ENCODE measurements around the gene MEIS1.

MEIS1 gene

GRCh38 chr2:66437691-66438497, 3.0 kb downstream of the MEIS1 start:
- Mint-ChIP-seq H3K27ac (peak overlapping the region; percentile 98 to 99 (median 99)), H3K27me3 (ENCODE audit: low read depth) (peaks cover 44% of the 10 kb centered on the region), H3K4me1 (peaks cover 27% of the 10 kb centered on the region), H3K4me3 (peak overlapping the region; percentile 94 to 98 (median 97)), H3K9me3 (peaks cover 4% of the 10 kb centered on the region), H3K36me3 (ENCODE audit: low read depth) (peaks cover 61% of the 10 kb centered on the region)
- no peak for TF ChIP-seq CTCF (IDR thresholded peaks at IDR 0.05; ENCODE audit: unreplicated experiment in 3 of 3)

- H3K9me3 Mint-ChIP-seq = peaks cover 4% of the 10 kb centered on the region
- peak overlapping the region; percentile 98 to 99 (median 99) for H3K27ac Mint-ChIP-seq
- peaks cover 49% of the 10 kb centered on the region for H3K27me3 Mint-ChIP-seq (ENCODE audit: low read depth)
- no peak for TF ChIP-seq CTCF (IDR thresholded peaks at IDR 0.05; ENCODE audit: unreplicated experiment in 3 of 3)
- H3K4me3 Mint-ChIP-seq = peak overlapping the region; percentile 94 to 98 (median 97)
- H3K36me3 Mint-ChIP-seq (ENCODE audit: low read depth) = peaks cover 67% of the 10 kb centered on the region
- H3K4me1 Mint-ChIP-seq = peaks cover 28% of the 10 kb centered on the region
Measured at GRCh38 chr2:66438498-66438833, 3.5 kb downstream of the MEIS1 start.

GRCh38 chr2:66438891-66439811, 4.2 kb downstream of the MEIS1 start:
- peaks cover 56% of the 10 kb centered on the region for H3K27me3 Mint-ChIP-seq (ENCODE audit: low read depth)
- no peak for TF ChIP-seq CTCF (IDR thresholded peaks at IDR 0.05; ENCODE audit: unreplicated experiment in 3 of 3)
- peaks cover 34% of the 10 kb centered on the region for H3K4me1 Mint-ChIP-seq

GRCh38 chr2:66439812-66440542, 5.1 kb downstream of the MEIS1 start:
- H3K4me1 Mint-ChIP-seq = peaks cover 36% of the 10 kb centered on the region

More at GRCh38 chr2:66438891-66439811, 4.2 kb downstream of the MEIS1 start:
- H3K27ac Mint-ChIP-seq = peak overlapping the region; percentile 98 to 99 (median 99)
- peaks cover 4% of the 10 kb centered on the region for H3K9me3 Mint-ChIP-seq
- peak overlapping the region; percentile 94 to 98 (median 97) for H3K4me3 Mint-ChIP-seq
- H3K36me3 Mint-ChIP-seq (ENCODE audit: low read depth) = peaks cover 73% of the 10 kb centered on the region

More at GRCh38 chr2:66439812-66440542, 5.1 kb downstream of the MEIS1 start:
- TF ChIP-seq CTCF (IDR thresholded peaks at IDR 0.05; ENCODE audit: unreplicated experiment in 3 of 3) = no peak
- Mint-ChIP-seq H3K4me3 (peak overlapping the region; percentile 94 to 98 (median 97)), H3K27ac (peak overlapping the region; percentile 98 to 99 (median 99)), H3K36me3 (ENCODE audit: low read depth) (peaks cover 81% of the 10 kb centered on the region), H3K9me3 (peaks cover 3% of the 10 kb centered on the region), H3K27me3 (ENCODE audit: low read depth) (peaks cover 56% of the 10 kb centered on the region)
